ENCODE data around the gene C2orf80.
"Not testable (repeated sequence)": the region's sequence is repeated elsewhere in the genome, so short reads cannot be mapped to it uniquely, and the experiment has no call there.

Gene C2orf80

DNA sequence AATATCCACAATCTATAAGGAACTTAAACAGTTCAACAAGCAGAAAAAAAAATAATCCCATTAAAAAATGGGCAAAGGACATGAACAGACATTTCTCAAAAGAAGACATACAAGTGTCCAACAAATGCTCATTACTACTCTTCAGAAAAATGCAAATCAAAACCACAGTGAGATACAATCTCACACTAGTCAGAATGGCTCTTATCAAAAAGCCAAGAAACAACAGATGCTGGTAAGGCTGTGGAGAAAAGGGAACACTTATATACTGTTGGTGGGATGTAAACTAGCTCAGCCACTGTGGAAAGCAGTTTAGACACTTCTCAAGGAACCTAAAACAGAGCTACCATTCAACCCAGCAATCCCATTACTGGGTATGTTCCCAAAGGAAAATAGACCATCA lies 36.7 kb downstream of the C2orf80 start:
- Histone ChIP-seq H3K4me3 (no peak overlapping the region), H3K36me3 (no peaks in the 10 kb centered on the region), H3K4me1 (no peaks in the 10 kb centered on the region), H3K9me3 (peaks cover 13% of the 10 kb centered on the region), H3K27me3 (no peaks in the 10 kb centered on the region), H3K27ac (no peak overlapping the region), H3K4me2 (no peak overlapping the region), H3K9ac (no peak overlapping the region), H4K20me1 (no peaks in the 10 kb centered on the region)
- TF ChIP-seq Cebpa-rat (IDR thresholded peaks at IDR 0.05) = no peak

- H3K36me3 ChIP-seq = no peaks in the 10 kb centered on the region
- H3K4me3 ChIP-seq = no peak overlapping the region
- no peaks in the 10 kb centered on the region for H3K4me1 ChIP-seq
- no peak overlapping the region for H3K9ac ChIP-seq
- no peaks in the 10 kb centered on the region for H4K20me1 ChIP-seq
- H3K27ac ChIP-seq = no peak overlapping the region
- no peak for TF ChIP-seq Cebpa-rat (IDR thresholded peaks at IDR 0.05)
- H3K9me3 ChIP-seq = peaks cover 13% of the 10 kb centered on the region
- H3K4me2 ChIP-seq = no peak overlapping the region
- H3K27me3 ChIP-seq = no peaks in the 10 kb centered on the region
These were observed 38.9 kb downstream of the C2orf80 start for GRCh38 chr2:208150956-208151355.

- H3K9ac ChIP-seq = no peak overlapping the region
- H3K4me2 ChIP-seq = no peak overlapping the region
- no peaks in the 10 kb centered on the region for H3K27me3 ChIP-seq
- no peak overlapping the region for H3K4me3 ChIP-seq
- no peaks in the 10 kb centered on the region for H3K4me1 ChIP-seq
- H3K9me3 ChIP-seq = peaks cover 13% of the 10 kb centered on the region
- H4K20me1 ChIP-seq = no peaks in the 10 kb centered on the region
- H3K36me3 ChIP-seq = no peaks in the 10 kb centered on the region
- TF ChIP-seq Cebpa-rat (IDR thresholded peaks at IDR 0.05) = no peak
- H3K27ac ChIP-seq = no peak overlapping the region
These were observed 39.7 kb downstream of the C2orf80 start for GRCh38 chr2:208150094-208150493.

- Histone ChIP-seq H3K9ac (no peak overlapping the region), H3K9me3 (peaks cover 13% of the 10 kb centered on the region), H3K4me3 (no peak overlapping the region), H3K4me2 (no peak overlapping the region), H3K4me1 (no peaks in the 10 kb centered on the region), H3K27me3 (no peaks in the 10 kb centered on the region), H3K27ac (no peak overlapping the region), H3K36me3 (no peaks in the 10 kb centered on the region), H4K20me1 (no peaks in the 10 kb centered on the region)
- no peak for TF ChIP-seq Cebpa-rat (IDR thresholded peaks at IDR 0.05)
These were observed 41.0 kb downstream of the C2orf80 start for GRCh38 chr2:208148803-208149202.

DNA sequence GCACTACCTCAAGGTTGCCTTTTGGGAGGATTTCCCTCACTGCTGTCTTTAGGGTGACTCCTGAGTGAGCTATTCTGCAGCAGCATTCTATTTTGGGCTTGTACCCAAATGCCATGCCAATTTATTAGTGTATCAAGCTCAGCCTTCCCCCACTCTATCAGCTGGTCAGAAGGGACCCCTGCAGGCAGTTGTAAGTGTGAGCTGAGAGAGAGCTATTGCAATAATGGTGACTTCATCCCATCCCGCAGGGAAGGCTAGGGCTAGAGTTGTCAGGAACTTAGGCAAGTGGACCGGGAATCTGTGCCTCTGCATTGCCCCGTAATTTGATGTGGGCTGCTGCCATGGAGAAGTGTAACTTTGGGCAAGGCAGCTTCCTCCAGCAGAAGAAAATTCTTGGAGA lies 42.1 kb downstream of the C2orf80 start:
- Histone ChIP-seq H3K36me3 (no peaks in the 10 kb centered on the region), H3K27me3 (no peaks in the 10 kb centered on the region), H4K20me1 (no peaks in the 10 kb centered on the region), H3K9ac (no peak overlapping the region), H3K4me2 (no peak overlapping the region), H3K4me3 (no peak overlapping the region), H3K27ac (no peak overlapping the region), H3K4me1 (no peaks in the 10 kb centered on the region), H3K9me3 (peaks cover 13% of the 10 kb centered on the region)
- no peak for TF ChIP-seq Cebpa-rat (IDR thresholded peaks at IDR 0.05)

DNA sequence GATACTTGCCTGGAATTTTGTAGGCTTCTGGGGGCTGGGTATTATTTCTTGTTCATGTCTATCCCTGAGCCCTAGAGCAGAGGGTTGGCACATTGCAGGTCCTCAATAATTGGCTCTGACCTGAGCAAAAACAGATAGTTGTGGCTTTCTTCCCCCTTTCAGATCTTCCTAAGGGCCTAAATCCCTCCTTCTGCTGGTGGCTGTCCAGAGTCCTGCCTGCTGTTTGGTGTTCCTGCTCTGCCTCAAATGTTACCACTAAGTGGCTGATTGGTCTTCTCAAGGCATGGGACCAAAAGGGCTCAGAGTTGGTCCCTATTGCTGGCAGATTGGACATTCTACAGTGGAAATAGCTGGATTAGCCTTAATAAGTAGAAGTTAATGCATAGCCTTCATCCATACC lies 42.8 kb downstream of the C2orf80 start:
- H3K27me3 ChIP-seq = no peaks in the 10 kb centered on the region
- no peak overlapping the region for H3K4me3 ChIP-seq

DNA sequence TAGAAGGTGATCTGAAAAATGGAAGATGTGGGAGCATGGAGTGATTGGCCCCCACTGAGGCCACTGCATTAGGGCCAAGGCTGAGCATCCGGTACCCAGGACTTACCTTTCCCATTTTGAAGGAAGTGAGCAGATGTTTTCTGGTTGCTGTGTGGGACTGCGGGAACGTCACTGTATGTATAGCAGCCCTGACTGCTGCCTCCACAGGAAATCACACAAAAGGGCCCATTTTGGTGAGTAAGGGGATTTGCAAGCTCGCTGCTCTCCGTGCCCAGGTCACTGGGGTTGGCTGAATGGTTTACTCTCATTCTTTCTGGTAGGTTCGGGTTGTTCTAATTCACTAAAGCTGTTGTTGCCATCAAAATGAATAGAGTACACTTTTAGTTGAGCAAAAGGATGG lies 43.8 kb downstream of the C2orf80 start, which contains the start of gene CRYGB:
Gene CRYGB, minus strand, starts transcription at position 153 of the 400 bp plus-strand sequence. Its CDS starts 38 bp downstream, at position 115.
- H3K9ac ChIP-seq = no peak within 1 kb of the TSS
- no peak within 1 kb of the TSS for H3K4me2 ChIP-seq
- peaks cover 2% of the 10 kb centered on the region for H3K9me3 ChIP-seq
- no peaks in the 10 kb centered on the region for H3K27me3 ChIP-seq
- no peaks in the 10 kb centered on the region for H3K4me1 ChIP-seq
- no peaks in the 10 kb centered on the region for H4K20me1 ChIP-seq
- no peak within 1 kb of the TSS for H3K4me3 ChIP-seq
- no peaks in the 10 kb centered on the region for H3K36me3 ChIP-seq
- no peak within 1 kb of the TSS for H3K27ac ChIP-seq
- TF ChIP-seq Cebpa-rat (IDR thresholded peaks at IDR 0.05) = no peak

More for the DNA sequence above, 42.8 kb downstream of the C2orf80 start:
- Histone ChIP-seq H3K4me2 (no peak overlapping the region), H3K4me1 (no peaks in the 10 kb centered on the region), H4K20me1 (no peaks in the 10 kb centered on the region), H3K9me3 (peaks cover 13% of the 10 kb centered on the region), H3K36me3 (no peaks in the 10 kb centered on the region), H3K27ac (no peak overlapping the region), H3K9ac (no peak overlapping the region)
- TF ChIP-seq Cebpa-rat (IDR thresholded peaks at IDR 0.05) = no peak

DNA sequence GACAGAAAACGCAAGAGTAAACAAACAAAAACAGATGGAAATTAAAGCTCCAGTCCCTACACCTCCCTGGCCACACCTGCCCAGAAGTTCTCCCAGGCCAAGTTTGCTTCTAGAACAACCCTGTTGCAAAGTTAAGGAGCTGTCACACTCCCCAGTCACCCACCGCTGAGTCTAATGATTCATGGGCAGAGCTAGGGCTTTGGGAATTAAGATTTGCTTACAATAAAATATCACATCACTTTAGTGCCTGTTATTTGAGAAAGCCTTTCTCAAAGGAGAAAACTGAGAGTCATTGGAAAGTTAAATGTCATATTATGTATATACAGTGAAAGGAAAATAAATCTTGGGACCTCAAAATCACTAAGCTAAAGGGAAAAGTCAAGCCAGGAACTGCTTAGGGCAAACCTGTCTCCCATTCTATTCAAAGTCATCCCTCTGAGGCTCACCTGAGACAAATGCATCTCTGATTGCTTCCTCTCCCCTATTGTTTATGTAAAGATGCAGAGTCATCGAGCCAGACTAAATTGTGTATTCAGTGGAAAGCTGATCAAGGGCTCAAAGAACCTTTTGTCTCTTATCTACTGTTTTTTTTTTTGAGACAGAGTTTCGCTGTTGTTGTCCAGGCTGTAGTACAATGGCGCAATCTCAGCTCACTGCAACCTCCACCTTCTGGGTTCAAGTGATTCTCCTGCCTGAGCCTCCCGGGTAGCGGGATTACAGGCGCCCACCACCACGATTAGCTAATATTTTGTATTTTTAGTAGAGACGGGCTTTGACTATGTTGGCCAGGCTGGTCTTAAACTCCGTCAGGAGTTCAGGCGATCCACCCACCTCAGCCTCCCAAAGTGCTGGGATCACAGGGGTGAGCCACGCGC lies 46.7 kb downstream of the C2orf80 start:
- H3K4me1 ChIP-seq = no peaks in the 10 kb centered on the region
- TF ChIP-seq Cebpa-rat (IDR thresholded peaks at IDR 0.05) = no peak
- no peak overlapping the region for H3K27ac ChIP-seq
- no peaks in the 10 kb centered on the region for H3K27me3 ChIP-seq
- no peaks in the 10 kb centered on the region for H3K36me3 ChIP-seq
- H3K9ac ChIP-seq = no peak overlapping the region
- no peak overlapping the region for H3K4me2 ChIP-seq
- no peaks in the 10 kb centered on the region for H4K20me1 ChIP-seq
- H3K9me3 ChIP-seq = peaks cover 17% of the 10 kb centered on the region
- no peak overlapping the region for H3K4me3 ChIP-seq

DNA sequence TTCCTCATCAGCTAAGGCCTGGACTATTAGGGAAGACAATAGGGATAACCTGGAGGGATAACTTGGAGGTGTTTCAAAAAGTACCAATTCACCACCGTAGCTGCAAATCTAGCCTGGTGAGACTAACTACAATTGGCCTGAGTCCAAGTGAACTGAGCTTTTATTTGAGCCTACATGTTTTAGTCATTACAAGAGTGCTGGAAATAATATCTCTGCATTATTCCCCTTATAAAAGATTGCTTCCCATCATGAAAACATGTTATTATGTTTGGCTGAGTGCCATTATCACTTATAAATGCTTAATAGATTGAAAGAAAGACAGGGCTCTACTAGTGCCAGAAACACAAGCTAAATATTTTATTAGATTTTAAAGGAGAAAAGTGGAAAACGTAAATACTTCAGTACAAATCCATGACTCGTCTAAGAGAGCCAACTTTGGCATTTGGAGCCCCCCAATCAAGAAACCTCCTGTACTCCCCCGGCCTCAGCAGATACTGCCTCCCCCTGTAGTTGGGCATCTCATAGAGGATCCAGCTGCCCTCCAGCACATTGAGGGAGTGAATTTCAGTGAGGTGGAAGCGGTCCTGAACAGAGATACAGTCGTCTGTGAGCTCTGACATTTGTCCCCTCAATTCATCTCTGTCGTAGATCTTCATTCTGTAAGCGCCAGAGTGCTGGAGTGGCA lies 47.4 kb downstream of the C2orf80 start:
- H3K27me3 ChIP-seq = no peaks in the 10 kb centered on the region
- H3K36me3 ChIP-seq = no peaks in the 10 kb centered on the region
- H3K4me3 ChIP-seq = no peak overlapping the region
- peaks cover 24% of the 10 kb centered on the region for H3K9me3 ChIP-seq
- H4K20me1 ChIP-seq = no peaks in the 10 kb centered on the region
- H3K9ac ChIP-seq = no peak overlapping the region
- no peak overlapping the region for H3K27ac ChIP-seq
- H3K4me1 ChIP-seq = no peaks in the 10 kb centered on the region
- no peak overlapping the region for H3K4me2 ChIP-seq
- TF ChIP-seq Cebpa-rat (IDR thresholded peaks at IDR 0.05) = no peak

DNA sequence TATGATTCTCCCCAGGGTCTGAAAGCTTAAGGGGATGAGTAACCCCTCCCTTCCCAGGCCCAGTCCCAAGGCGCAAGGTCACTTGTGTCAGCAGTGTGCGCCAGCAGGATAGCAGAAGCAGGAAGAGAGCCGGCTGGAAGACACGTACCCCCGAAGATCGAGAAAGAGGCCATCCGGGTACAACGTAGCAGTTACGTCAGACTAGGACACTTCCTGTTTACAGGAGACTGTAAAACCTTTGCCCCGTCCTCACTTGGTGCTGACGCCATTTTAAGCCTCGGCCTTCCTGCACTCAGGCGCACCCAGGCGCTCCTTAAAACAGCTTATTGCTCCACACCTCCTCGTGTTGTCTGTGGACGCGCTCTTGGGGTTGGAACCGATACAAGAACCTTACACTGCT lies 50.4 kb downstream of the C2orf80 start:
- Histone ChIP-seq H3K4me1 (peaks cover 10% of the 10 kb centered on the region), H3K4me2 (no peak overlapping the region), H3K9ac (no peak overlapping the region), H3K4me3 (no peak overlapping the region), H4K20me1 (no peaks in the 10 kb centered on the region), H3K36me3 (no peaks in the 10 kb centered on the region), H3K9me3 (peaks cover 24% of the 10 kb centered on the region), H3K27me3 (no peaks in the 10 kb centered on the region), H3K27ac (no peak overlapping the region)
- TF ChIP-seq Cebpa-rat (IDR thresholded peaks at IDR 0.05) = no peak

DNA sequence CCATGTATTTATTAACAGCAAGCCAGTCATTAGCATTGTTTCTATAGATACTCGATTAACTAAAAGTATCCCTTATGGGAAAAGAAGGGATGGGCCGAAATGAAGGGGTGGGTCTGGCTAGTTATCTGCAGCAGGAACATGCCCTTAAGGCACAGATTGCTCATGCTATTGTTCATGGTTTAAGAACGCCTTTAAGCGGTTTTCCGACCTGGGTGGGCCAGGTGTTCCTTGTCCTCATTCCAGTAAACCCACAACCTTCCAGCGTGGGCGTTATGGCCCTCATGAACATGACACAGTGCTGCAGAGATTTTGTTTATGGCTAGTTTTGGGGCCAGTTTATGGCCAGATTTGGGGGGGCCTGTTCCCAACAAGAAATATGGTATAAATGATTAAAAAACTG lies 51.5 kb downstream of the C2orf80 start:
- not testable (repeated sequence) for H4K20me1 ChIP-seq, H3K27ac ChIP-seq, H3K36me3 ChIP-seq, H3K4me3 ChIP-seq, H3K9ac ChIP-seq, H3K4me2 ChIP-seq, H3K27me3 ChIP-seq
- peaks cover 24% of the 10 kb centered on the region for H3K9me3 ChIP-seq
- peaks cover 11% of the 10 kb centered on the region for H3K4me1 ChIP-seq
